Measurements from ENCODE around the gene GPX3. TPM values are rescaled to one million over a fixed set of nuclear protein-coding genes. Genes with fewer than 3 reads are reported as not detected.

The GPX3 gene
- total RNA-seq, 4 donors from 2014 or later: 3,864 to 9,036 (median 5,113) TPM

- Histone ChIP-seq H3K4me1 (peaks cover 0 to 45% (median 21%) of the 10 kb centered on the region in 4 donors), H3K9me3 (no peaks in the 10 kb centered on the region), H3K27ac (peak overlapping the region; percentile 55 to 68 (median 62)), H3K36me3 (peaks cover 0 to 100% (median 34%) of the 10 kb centered on the region in 3 donors), H3K27me3 (no peaks in the 10 kb centered on the region), H3K4me3 (no peak overlapping the region)
- peak; percentile 62 to 80 for DNase-seq (ENCODE audit: low spot score in 2 of 2)
- WGBS, 2 donors: 61 to 67% methylated on average over 4 of the region's 4 CpGs
- TF ChIP-seq EP300 (IDR thresholded peaks at IDR 0.05) (peak in 1 of 2 donors; percentile 63), POLR2A (IDR thresholded peaks at IDR 0.05) (no peak), CTCF (IDR thresholded peaks at IDR 0.05) (no peak)
Measured at GRCh38 chr5:151030379-151030778, 10.0 kb downstream of the GPX3 start.

- no peak for TF ChIP-seq POLR2A (IDR thresholded peaks at IDR 0.05)
- no peak for TF ChIP-seq CTCF (IDR thresholded peaks at IDR 0.05)
- TF ChIP-seq EP300 (IDR thresholded peaks at IDR 0.05): no peak
- Histone ChIP-seq H3K4me1 (peaks cover 0 to 34% (median 10%) of the 10 kb centered on the region in 4 donors), H3K27ac (peak overlapping the region in 1 of 4 donors; percentile 58), H3K27me3 (no peaks in the 10 kb centered on the region), H3K9me3 (no peaks in the 10 kb centered on the region), H3K36me3 (peaks cover 0 to 100% (median 38%) of the 10 kb centered on the region in 3 donors), H3K4me3 (no peak overlapping the region)
- no peak for DNase-seq (ENCODE audit: low spot score in 2 of 2)
- whole genome bisulfite sequencing, 2 donors: 96 to 97% methylated on average over 11 of the region's 11 CpGs
Measured at GRCh38 chr5:151031554-151031953, 11.2 kb downstream of the GPX3 start.

GRCh38 chr5:151033217-151033934 lies 13.0 kb downstream of the GPX3 start:
- 90 to 95% methylated on average over 12 to 14 of the region's 14 CpGs for WGBS, 2 donors
- Histone ChIP-seq H3K36me3 (peaks cover 0 to 97% (median 28%) of the 10 kb centered on the region in 3 donors), H3K27me3 (no peaks in the 10 kb centered on the region), H3K9me3 (no peaks in the 10 kb centered on the region), H3K27ac (no peak overlapping the region), H3K4me1 (peaks cover 0 to 35% (median 11%) of the 10 kb centered on the region in 4 donors), H3K4me3 (no peak overlapping the region)
- no peak for DNase-seq (ENCODE audit: low spot score in 2 of 2)
- TF ChIP-seq POLR2A (IDR thresholded peaks at IDR 0.05): no peak
- TF ChIP-seq EP300 (IDR thresholded peaks at IDR 0.05): no peak
- no peak for TF ChIP-seq CTCF (IDR thresholded peaks at IDR 0.05)

- Histone ChIP-seq H3K4me3 (no peak overlapping the region), H3K9me3 (no peaks in the 10 kb centered on the region), H3K27ac (no peak overlapping the region), H3K36me3 (peaks cover 0 to 97% (median 33%) of the 10 kb centered on the region in 3 donors), H3K27me3 (no peaks in the 10 kb centered on the region), H3K4me1 (peaks cover 0 to 46% (median 22%) of the 10 kb centered on the region in 4 donors)
- no peak for TF ChIP-seq POLR2A (IDR thresholded peaks at IDR 0.05)
- no peak for TF ChIP-seq EP300 (IDR thresholded peaks at IDR 0.05)
- no peak for TF ChIP-seq CTCF (IDR thresholded peaks at IDR 0.05)
- 96 to 97% methylated on average over 19 of the region's 19 CpGs for WGBS, 2 donors
- DNase-seq (ENCODE audit: low spot score in 2 of 2): no peak
Measured at GRCh38 chr5:151034422-151035379, 14.3 kb downstream of the GPX3 start.
